ENCODE results near the gene EPHA3.

Gene EPHA3

GRCh38 chr3:89447243-89447642 lies 339.8 kb downstream of the EPHA3 start:
- DNase-seq (ENCODE audit: low spot score), result no peak

- no peak for DNase-seq (ENCODE audit: low spot score)
Observed at GRCh38 chr3:89449086-89449485, 341.7 kb downstream of the EPHA3 start.

- no peak for DNase-seq (ENCODE audit: low spot score)
Observed at GRCh38 chr3:89452066-89452465, 344.6 kb downstream of the EPHA3 start.

- no peak for DNase-seq (ENCODE audit: low spot score)
Observed at GRCh38 chr3:89455240-89455639, 347.8 kb downstream of the EPHA3 start.

GRCh38 chr3:89467898-89468363 lies 360.5 kb downstream of the EPHA3 start:
- DNase-seq (ENCODE audit: low spot score), result no peak

- no peak for DNase-seq (ENCODE audit: low spot score)
Observed at GRCh38 chr3:89472101-89472500, 364.7 kb downstream of the EPHA3 start.

- DNase-seq (ENCODE audit: low spot score), result no peak
Observed at GRCh38 chr3:89474333-89475130, 367.1 kb downstream of the EPHA3 start.

- DNase-seq (ENCODE audit: low spot score), result no peak
Observed at GRCh38 chr3:89488800-89489580, 381.6 kb downstream of the EPHA3 start.

- no peak for DNase-seq (ENCODE audit: low spot score)
Observed at GRCh38 chr3:89490129-89490528, 382.7 kb downstream of the EPHA3 start.

- DNase-seq (ENCODE audit: low spot score), result no peak
Observed at GRCh38 chr3:89494734-89495133, 387.3 kb downstream of the EPHA3 start.

GRCh38 chr3:89503891-89504391 lies 396.5 kb downstream of the EPHA3 start:
- no peak for DNase-seq (ENCODE audit: low spot score)

- no peak for DNase-seq (ENCODE audit: low spot score)
Observed at GRCh38 chr3:89504432-89504831, 397.0 kb downstream of the EPHA3 start.

- DNase-seq (ENCODE audit: low spot score), result no peak
Observed at GRCh38 chr3:89506462-89507103, 399.2 kb downstream of the EPHA3 start.

GRCh38 chr3:89521328-89521727 lies 413.9 kb downstream of the EPHA3 start:
- DNase-seq (ENCODE audit: low spot score), result peak; percentile 1

- DNase-seq (ENCODE audit: low spot score), result no peak
Observed at GRCh38 chr3:89522155-89522554, 414.7 kb downstream of the EPHA3 start.

- no peak for DNase-seq (ENCODE audit: low spot score)
Observed at GRCh38 chr3:89525609-89526008, 418.2 kb downstream of the EPHA3 start.

GRCh38 chr3:89527736-89528305 lies 420.4 kb downstream of the EPHA3 start:
- DNase-seq (ENCODE audit: low spot score), result no peak

All from HuH-7.5 (cell line).